DMS114 treated with DMSO at 0.1 percent for 48 hours (cell line): ENCODE measurements around the gene RAVER2.
"Not testable (repeated sequence)": the region's sequence is repeated elsewhere in the genome, so short reads cannot be mapped to it uniquely, and the experiment has no call there.

Experiments used
- DNase-seq: peaks from one replicate; lab custom pipeline; 2025; ENCODE audit not compliant: unreplicated experiment; lab: John Stamatoyannopoulos, UW

RAVER2 gene

GRCh38 chr1:64745986-64746940, 1.4 kb downstream of the RAVER2 start:
- peak; percentile 53 for DNase-seq

- no peak for DNase-seq
Measured at GRCh38 chr1:64748222-64748621, 3.3 kb downstream of the RAVER2 start.

- no peak for DNase-seq
Measured at GRCh38 chr1:64748706-64749105, 3.8 kb downstream of the RAVER2 start.

- no peak for DNase-seq
Measured at GRCh38 chr1:64750092-64750491, 5.2 kb downstream of the RAVER2 start.

GRCh38 chr1:64750875-64751274, 6.0 kb downstream of the RAVER2 start:
- DNase-seq = no peak

GRCh38 chr1:64754173-64754572, 9.3 kb downstream of the RAVER2 start:
- DNase-seq = no peak

GRCh38 chr1:64755361-64755760, 10.5 kb downstream of the RAVER2 start:
- no peak for DNase-seq

- no peak for DNase-seq
Measured at GRCh38 chr1:64756770-64757169, 11.9 kb downstream of the RAVER2 start.

- no peak for DNase-seq
Measured at GRCh38 chr1:64757213-64757612, 12.3 kb downstream of the RAVER2 start.

GRCh38 chr1:64758233-64758632, 13.4 kb downstream of the RAVER2 start:
- no peak for DNase-seq

GRCh38 chr1:64759968-64760367, 15.1 kb downstream of the RAVER2 start:
- no peak for DNase-seq

GRCh38 chr1:64765012-64765411, 20.1 kb downstream of the RAVER2 start:
- no peak for DNase-seq

- DNase-seq = no peak
Measured at GRCh38 chr1:64765826-64766225, 21.0 kb downstream of the RAVER2 start.

GRCh38 chr1:64766429-64766828, 21.6 kb downstream of the RAVER2 start:
- no peak for DNase-seq

GRCh38 chr1:64769482-64769881, 24.6 kb downstream of the RAVER2 start:
- no peak for DNase-seq

GRCh38 chr1:64769971-64770370, 25.1 kb downstream of the RAVER2 start:
- DNase-seq = no peak

GRCh38 chr1:64773306-64773705, 28.4 kb downstream of the RAVER2 start:
- DNase-seq = not testable (repeated sequence)

GRCh38 chr1:64775113-64775512, 30.2 kb downstream of the RAVER2 start:
- no peak for DNase-seq

- not testable (repeated sequence) for DNase-seq
Measured at GRCh38 chr1:64782044-64782443, 37.2 kb downstream of the RAVER2 start.

- DNase-seq = not testable (repeated sequence)
Measured at GRCh38 chr1:64782848-64783247, 38.0 kb downstream of the RAVER2 start.

GRCh38 chr1:64790832-64791487, 46.1 kb downstream of the RAVER2 start:
- no peak for DNase-seq

- no peak for DNase-seq
Measured at GRCh38 chr1:64798872-64799271, 54.0 kb downstream of the RAVER2 start.
